PC-3 (cell line): ENCODE measurements around the gene EXD3. TPM values are rescaled to one million over a fixed set of nuclear protein-coding genes. Genes with fewer than 3 reads are reported as not detected.
A peak's percentile ranks its signal among the peaks of the same experiment; 100 is the strongest.

Source experiments
- ATAC-seq: fragments of 200-7000 bp; cut with Tn5 transposase; 2 replicates; pipeline ENCODE4 v1.9.1; 2020; ENCODE audit warnings: mild to moderate bottlenecking, moderate library complexity
- BruUV-seq: library from RNA; stranded (reverse); fragments of 400-500 nt; replicated peaks from 2 replicates; lab custom pipeline; 2021; lab: Mats Ljungman, UMichigan
- CTCF ChIA-PET: fragments of 300-600 bp; sonication (Branson Sonifier 250); formaldehyde crosslinking; loops from one replicate; lab custom pipeline; 2022; ENCODE audit warnings: antibody characterized with exemption; lab: Charles Lee
- POLR2A ChIA-PET: fragments of 300-600 bp; sonication (Branson Sonifier 250); formaldehyde crosslinking; loops from one replicate; lab custom pipeline; 2022; ENCODE audit warnings: antibody characterized with exemption; ENCODE audit not compliant: unreplicated experiment; lab: Charles Lee
- DNase-seq: peaks from one replicate; pipeline ENCODE4 v3.0.0-alpha.2; 2015
- H2AFZ ChIP-seq: fragments of 300-600 bp; sonication (generic); 2 replicates; pipeline ENCODE4 v1.6.0; 2016; ENCODE audit warnings: antibody characterized with exemption, low read length
- H3F3A ChIP-seq: fragments of 300-600 bp; sonication (generic); one replicate; pipeline ENCODE4 v1.6.0; 2017; ENCODE audit warnings: antibody characterized with exemption, low read length, control low read depth, mild to moderate bottlenecking; ENCODE audit not compliant: unreplicated experiment
- H3K27ac ChIP-seq: fragments of 300-600 bp; sonication (generic); 2 replicates; pipeline ENCODE4 v1.5.1; 2016; ENCODE audit warnings: mild to moderate bottlenecking, low read length
- H3K27me3 ChIP-seq: fragments of 300-600 bp; sonication (generic); 2 replicates; pipeline ENCODE4 v1.6.1; 2016; ENCODE audit warnings: low read length, mixed read lengths
- H3K36me3 ChIP-seq: fragments of 300-600 bp; sonication (generic); 2 replicates; pipeline ENCODE4 v1.6.1; 2016; ENCODE audit warnings: low read depth, mixed run types, low read length, mixed read lengths
- H3K4me1 ChIP-seq: fragments of 300-600 bp; sonication (generic); 2 replicates; pipeline ENCODE4 v1.5.1; 2016; ENCODE audit warnings: low read length; ENCODE audit not compliant: insufficient read depth
- H3K4me2 ChIP-seq: fragments of 300-600 bp; sonication (generic); 2 replicates; pipeline ENCODE4 v1.6.0; 2016; ENCODE audit warnings: low read length
- H3K4me3 ChIP-seq: fragments of 300-600 bp; sonication (generic); 2 replicates; pipeline ENCODE4 v1.5.1; 2016; ENCODE audit warnings: mild to moderate bottlenecking, low read length, mixed read lengths
- H3K79me2 ChIP-seq: fragments of 300-600 bp; sonication (generic); 2 replicates; pipeline ENCODE4 v1.6.1; 2017; ENCODE audit warnings: low read length, mixed read lengths
- H3K9ac ChIP-seq: fragments of 300-600 bp; sonication (generic); 2 replicates; pipeline ENCODE4 v1.6.0; 2016; ENCODE audit warnings: mild to moderate bottlenecking, low read length
- H3K9me2 ChIP-seq: fragments of 300-600 bp; sonication (generic); replicated peaks from 2 replicates; pipeline ENCODE4 v1.6.1; 2016; ENCODE audit warnings: mixed run types, low read length, mixed read lengths
- H3K9me3 ChIP-seq: fragments of 300-600 bp; sonication (generic); 2 replicates; pipeline ENCODE4 v1.6.1; 2016; ENCODE audit warnings: low read length, mixed read lengths
- H4K20me1 ChIP-seq: fragments of 300-600 bp; sonication (generic); 2 replicates; pipeline ENCODE4 v1.6.1; 2016; ENCODE audit warnings: low read length, mixed read lengths
- EZH2 ChIP-seq: fragments of 300-600 bp; sonication (generic); IDR thresholded peaks from one replicate; pipeline ENCODE4 v1.6.1; 2017; ENCODE audit warnings: antibody characterized with exemption, mild to moderate bottlenecking, low read length; ENCODE audit not compliant: unreplicated experiment
- EZH2phosphoT487 ChIP-seq: fragments of 300-600 bp; sonication (generic); IDR thresholded peaks from 2 replicates; pipeline ENCODE4 v1.6.1; 2018; ENCODE audit warnings: mild to moderate bottlenecking, antibody characterized with exemption, low read length, borderline replicate concordance
- intact Hi-C: fragments of 100-400 bp; cut with micrococcal nuclease; formaldehyde crosslinking; loops from 2 replicates; pipeline ENCODE4 v1.9.0; 2023
- total RNA-seq: library from RNA; depleted of rRNA; stranded (reverse); fragments of >200 nt; gene quantifications from 2 replicates; pipeline ENCODE4 v1.2.3, GENCODE V29; 2014
- TF ChIP-seq, protein P1 (sequence below): fragments of 300-600 bp; sonication (generic); conservative IDR thresholded peaks from 2 replicates; pipeline ENCODE4 v1.5.1; 2017; ENCODE audit warnings: antibody characterized with exemption, low read depth, mild to moderate bottlenecking, low read length

The EXD3 gene
- total RNA-seq, 1 experiment from 2014 or later, result 1.9 TPM

GRCh38 chr9:137311986-137312851, 110.7 kb downstream of the EXD3 start:
- DNase-seq, result no peak
- ATAC-seq, result no peak
- H2AFZ ChIP-seq, result no peak overlapping the region
- H3K4me1 ChIP-seq, result peaks cover 29% of the 10 kb centered on the region
- no peaks in the 10 kb centered on the region for H3K9me3 ChIP-seq
- intact Hi-C loops, result no loop called here
- BruUV-seq, result no TSS peak
- H3K36me3 ChIP-seq, result no peaks in the 10 kb centered on the region
- H4K20me1 ChIP-seq, result no peaks in the 10 kb centered on the region
- H3K79me2 ChIP-seq, result no peaks in the 10 kb centered on the region
- POLR2A ChIA-PET, result interaction anchor here (0.6 kb wide), 1 partner anchor 9 kb away, joined by 3 read pairs; no protein-coding TSS in a partner anchor
- H3K4me3 ChIP-seq, result no peak overlapping the region
- CTCF ChIA-PET, result no interaction called here
- H3K9ac ChIP-seq, result peak overlapping the region; percentile 94
- H3F3A ChIP-seq, result no peaks in the 10 kb centered on the region
- no peaks in the 10 kb centered on the region for H3K27me3 ChIP-seq
- TF ChIP-seq, protein P1, sequence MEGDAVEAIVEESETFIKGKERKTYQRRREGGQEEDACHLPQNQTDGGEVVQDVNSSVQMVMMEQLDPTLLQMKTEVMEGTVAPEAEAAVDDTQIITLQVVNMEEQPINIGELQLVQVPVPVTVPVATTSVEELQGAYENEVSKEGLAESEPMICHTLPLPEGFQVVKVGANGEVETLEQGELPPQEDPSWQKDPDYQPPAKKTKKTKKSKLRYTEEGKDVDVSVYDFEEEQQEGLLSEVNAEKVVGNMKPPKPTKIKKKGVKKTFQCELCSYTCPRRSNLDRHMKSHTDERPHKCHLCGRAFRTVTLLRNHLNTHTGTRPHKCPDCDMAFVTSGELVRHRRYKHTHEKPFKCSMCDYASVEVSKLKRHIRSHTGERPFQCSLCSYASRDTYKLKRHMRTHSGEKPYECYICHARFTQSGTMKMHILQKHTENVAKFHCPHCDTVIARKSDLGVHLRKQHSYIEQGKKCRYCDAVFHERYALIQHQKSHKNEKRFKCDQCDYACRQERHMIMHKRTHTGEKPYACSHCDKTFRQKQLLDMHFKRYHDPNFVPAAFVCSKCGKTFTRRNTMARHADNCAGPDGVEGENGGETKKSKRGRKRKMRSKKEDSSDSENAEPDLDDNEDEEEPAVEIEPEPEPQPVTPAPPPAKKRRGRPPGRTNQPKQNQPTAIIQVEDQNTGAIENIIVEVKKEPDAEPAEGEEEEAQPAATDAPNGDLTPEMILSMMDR, result no peak
- TF ChIP-seq EZH2, result no peak
- TF ChIP-seq EZH2phosphoT487, result no peak
- H3K9me2 ChIP-seq, result no peaks in the 10 kb centered on the region
- peak overlapping the region; percentile 97 for H3K27ac ChIP-seq
- H3K4me2 ChIP-seq, result peak overlapping the region; percentile 65

- peak overlapping the region; percentile 94 for H3K9ac ChIP-seq
- H3K4me3 ChIP-seq, result no peak overlapping the region
- H3K9me3 ChIP-seq, result no peaks in the 10 kb centered on the region
- ATAC-seq, result peak; percentile 70
- H2AFZ ChIP-seq, result no peak overlapping the region; the same call in 1 of the 2 replicates
- H3K27me3 ChIP-seq, result no peaks in the 10 kb centered on the region
- CTCF ChIA-PET, result no interaction called here
- H3K36me3 ChIP-seq, result no peaks in the 10 kb centered on the region
- H3K4me1 ChIP-seq, result peaks cover 26% of the 10 kb centered on the region
- no peaks in the 10 kb centered on the region for H3K9me2 ChIP-seq
- no peaks in the 10 kb centered on the region for H3K79me2 ChIP-seq
- H3F3A ChIP-seq, result no peaks in the 10 kb centered on the region
- H3K27ac ChIP-seq, result peak overlapping the region; percentile 97
- H4K20me1 ChIP-seq, result no peaks in the 10 kb centered on the region
- peak overlapping the region; percentile 65 for H3K4me2 ChIP-seq
- BruUV-seq, result no TSS peak
- TF ChIP-seq, protein P1, result no peak
- no peak for TF ChIP-seq EZH2
- TF ChIP-seq EZH2phosphoT487, result no peak
- intact Hi-C loops, result no loop called here
- peak; percentile 84 for DNase-seq
- POLR2A ChIA-PET, result interaction anchor here (0.6 kb wide), 1 partner anchor 8 kb away, joined by 3 read pairs; no protein-coding TSS in a partner anchor
Observed at GRCh38 chr9:137311171-137311985, 111.6 kb downstream of the EXD3 start.
